H1 (cell line): ENCODE data around the gene CDH22. TPM values are rescaled to one million over a fixed set of nuclear protein-coding genes. Genes with fewer than 3 reads are reported as not detected.

Source experiments
- CREB1 ChIP-seq: IDR thresholded peaks from 2 replicates; pipeline ENCODE4 v1.6.1; 2012; ENCODE audit warnings: inconsistent platforms
- ZNF274 ChIP-seq: IDR thresholded peaks from 2 replicates; pipeline ENCODE4 v1.7.0; 2012; ENCODE audit warnings: low read length, borderline replicate concordance; ENCODE audit errors: extremely low read depth
- polyA plus RNA-seq, 7 experiments: library from polyadenylated mRNA; depleted of rRNA in 3 of 7; stranded (reverse) in 5 of 7; unstranded in 2 of 7; fragments of >200 nt in 5 of 7; fragments of 200-250 nt in 2 of 7; gene quantifications; 1 replicate in 5 of 7; 2 replicates in 1 of 7; 4 replicates in 1 of 7; pipeline versions ENCODE4 v1.2.1 to v1.2.3, GENCODE V29; 2011 to 2013; ENCODE audit warnings: missing spikeins in 2 of 7, mixed read lengths in 2 of 7
- total RNA-seq: library from RNA; stranded (reverse); fragmentation: NEBNext Ultra II Directional; extraction: Animal tissue kit (Norgen Biotek cat#: 25700); gene quantifications from 2 replicates; pipeline ENCODE4 v1.2.1, GENCODE V29; 2021

Gene CDH22
- total and polyA plus RNA-seq, 2 of the 8 experiments (the other 6 are each of a cell fraction or from before 2014, with no cell fraction given): 0.35 to 0.39 TPM

DNA sequence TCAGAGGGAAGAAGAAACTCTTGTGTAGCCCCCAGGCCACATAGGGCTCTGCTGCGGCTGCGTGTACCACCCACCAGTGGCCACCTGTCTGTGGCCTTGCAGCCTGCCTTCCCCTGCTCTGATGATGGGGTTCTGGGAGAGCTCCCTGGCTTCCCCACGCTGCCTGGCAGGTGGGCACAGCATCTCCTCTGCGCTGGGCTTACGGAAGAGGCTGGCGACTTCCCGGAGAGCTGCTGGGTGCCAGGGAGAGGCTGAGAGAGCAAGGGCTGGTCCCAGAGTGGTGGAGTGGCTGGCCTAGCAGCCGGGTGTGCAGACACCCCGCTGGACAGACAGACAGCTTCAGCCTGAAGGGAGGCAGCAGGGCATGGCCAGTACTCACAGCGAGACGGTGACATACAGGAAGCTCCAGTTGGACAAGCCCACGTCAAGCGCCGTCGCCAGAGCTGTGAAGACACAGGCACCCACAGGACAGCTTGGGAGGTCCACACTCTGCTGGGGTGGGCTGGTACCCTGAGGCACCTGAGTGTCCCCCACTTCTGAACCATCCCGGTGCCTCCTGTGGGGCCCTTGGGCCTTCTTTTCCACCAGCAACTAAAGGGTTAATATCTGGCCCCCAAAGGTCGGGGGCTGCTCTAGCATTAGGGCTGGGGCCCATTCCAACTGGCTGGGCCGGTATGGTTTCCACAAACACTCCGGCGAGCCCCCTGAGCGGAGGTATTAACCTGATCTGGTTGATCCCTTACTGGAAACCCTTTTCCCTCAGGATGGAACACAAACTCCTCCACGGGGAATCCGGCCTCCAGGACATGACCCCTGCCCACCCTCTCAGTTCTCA, 48.1 kb upstream of the CDH22 start (continued):
- TF ChIP-seq CREB1 (no peak), ZNF274 (no peak)
